Measurements from ENCODE around the gene ADGRG3. TPM values are rescaled to one million over a fixed set of nuclear protein-coding genes. Genes with fewer than 3 reads are reported as not detected.

Gene ADGRG3
- polyA plus RNA-seq, 3 donors, result 0.08 to 0.16 TPM; not detected in 1

GRCh38 chr16:57644383-57645014 lies 23.6 kb upstream of the ADGRG3 start:
- DNase-seq (ENCODE audit: low read depth in 3 of 3, low spot score in 2 of 3), result no peak

- DNase-seq (ENCODE audit: low read depth in 3 of 3, low spot score in 2 of 3), result no peak
Observed at GRCh38 chr16:57645169-57645568, 22.9 kb upstream of the ADGRG3 start.

GRCh38 chr16:57645691-57646387 lies 22.3 kb upstream of the ADGRG3 start:
- DNase-seq (ENCODE audit: low read depth in 3 of 3, low spot score in 2 of 3), result no peak

GRCh38 chr16:57646388-57647039 lies 21.6 kb upstream of the ADGRG3 start:
- DNase-seq (ENCODE audit: low read depth in 3 of 3, low spot score in 2 of 3), result no peak

DNA sequence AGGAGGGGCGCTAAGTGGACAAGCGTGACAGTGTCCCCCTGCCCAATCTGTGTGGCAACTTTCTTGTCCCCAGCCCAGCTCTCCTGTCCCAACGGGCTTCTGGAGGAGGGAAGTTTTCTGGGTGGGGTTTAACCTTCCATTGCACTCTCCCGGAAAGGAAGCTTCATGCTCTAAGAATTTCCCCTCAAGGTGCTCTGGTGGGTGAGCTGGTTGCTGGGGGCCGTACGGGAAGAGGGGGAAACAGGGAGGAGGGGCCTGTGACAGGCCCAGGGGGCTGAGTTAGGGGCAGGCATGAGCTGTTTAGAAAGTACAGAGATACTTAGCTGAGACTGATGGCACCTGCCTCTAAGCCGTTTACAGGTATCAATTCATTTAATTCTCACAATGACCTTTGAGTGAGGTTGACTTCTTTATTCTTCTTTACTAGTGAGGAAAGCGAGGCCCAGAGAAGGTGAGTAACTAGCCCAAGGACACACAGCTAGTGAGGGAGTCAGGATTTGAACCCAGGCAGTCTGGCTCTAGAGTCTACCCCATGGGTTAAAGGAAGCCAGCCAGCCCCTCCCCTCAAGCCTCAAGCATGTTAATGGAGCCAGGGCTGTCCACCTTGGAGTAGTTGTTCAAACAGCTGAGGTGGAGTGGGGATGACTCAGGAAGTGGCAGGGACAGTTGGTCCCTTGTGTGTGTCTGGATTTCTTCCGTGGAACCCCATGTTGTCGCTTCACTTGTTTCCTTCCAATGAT lies 20.8 kb upstream of the ADGRG3 start:
- no peak for DNase-seq (ENCODE audit: low read depth in 3 of 3, low spot score in 2 of 3)

DNA sequence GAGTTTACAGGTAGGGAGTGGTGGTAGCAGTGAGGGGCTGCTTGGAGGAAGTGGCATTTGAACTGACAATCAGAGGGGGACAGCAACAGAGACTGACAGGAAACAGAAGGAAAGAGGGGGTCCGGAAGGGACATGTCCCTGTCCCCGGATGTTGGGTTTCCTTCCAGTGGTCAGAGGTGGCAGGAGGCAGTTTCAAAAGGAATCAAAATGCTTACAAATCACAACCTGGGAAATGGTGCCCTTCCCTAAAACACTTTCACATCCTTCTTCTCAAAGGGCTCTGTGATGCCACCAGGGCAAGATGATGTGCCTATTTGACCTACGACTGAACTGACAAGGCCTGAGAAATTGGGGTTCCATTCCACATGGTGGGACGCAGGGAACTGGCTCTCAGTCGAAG lies 20.0 kb upstream of the ADGRG3 start:
- DNase-seq (ENCODE audit: low read depth in 3 of 3, low spot score in 2 of 3), result no peak

DNA sequence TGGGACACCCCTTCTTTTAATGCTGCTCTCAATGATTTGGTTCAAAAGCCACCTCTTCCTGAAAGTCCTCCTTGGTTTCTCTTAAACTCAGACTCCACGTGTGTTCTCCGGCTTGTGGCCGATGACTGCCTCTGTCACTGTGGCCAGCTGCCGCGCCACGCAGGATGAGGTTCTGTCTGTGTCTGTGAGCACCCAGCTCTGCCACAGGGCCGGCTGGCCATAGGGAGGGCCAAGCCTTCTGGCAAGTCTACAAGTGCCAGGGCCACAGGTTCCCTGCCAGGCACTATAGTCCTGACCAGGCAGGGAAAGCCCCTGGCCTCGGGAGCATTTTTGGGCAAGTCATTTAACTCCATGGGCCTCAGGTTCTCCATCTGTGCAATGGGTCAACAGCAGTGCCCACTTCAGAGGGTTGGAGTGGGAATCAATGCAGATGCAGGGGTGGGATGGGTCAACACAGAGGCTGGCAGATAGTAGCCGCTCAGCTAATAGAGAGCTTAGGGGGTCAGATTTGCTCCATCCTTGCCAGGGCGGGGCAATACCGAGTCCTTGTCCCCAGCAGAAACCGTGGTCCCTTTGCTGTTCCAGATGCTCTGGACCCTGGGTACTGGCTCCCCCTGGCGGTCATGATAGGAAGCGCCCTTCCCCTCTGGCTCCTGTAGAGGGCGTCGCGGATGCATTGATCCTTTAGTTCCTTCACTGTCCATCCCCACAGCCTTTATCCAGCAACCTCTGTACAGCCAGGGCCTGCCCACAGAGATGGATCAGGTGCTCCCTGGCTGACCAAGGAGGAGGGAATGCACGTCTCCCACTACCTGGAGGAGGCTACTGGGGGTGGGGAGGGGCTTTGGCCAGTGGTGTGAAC lies 19.3 kb upstream of the ADGRG3 start:
- DNase-seq (ENCODE audit: low read depth in 3 of 3, low spot score in 2 of 3), result peak in 1 of 3 donors; percentile 46

GRCh38 chr16:57649443-57649751 lies 18.7 kb upstream of the ADGRG3 start:
- no peak for DNase-seq (ENCODE audit: low read depth in 3 of 3, low spot score in 2 of 3)

DNA sequence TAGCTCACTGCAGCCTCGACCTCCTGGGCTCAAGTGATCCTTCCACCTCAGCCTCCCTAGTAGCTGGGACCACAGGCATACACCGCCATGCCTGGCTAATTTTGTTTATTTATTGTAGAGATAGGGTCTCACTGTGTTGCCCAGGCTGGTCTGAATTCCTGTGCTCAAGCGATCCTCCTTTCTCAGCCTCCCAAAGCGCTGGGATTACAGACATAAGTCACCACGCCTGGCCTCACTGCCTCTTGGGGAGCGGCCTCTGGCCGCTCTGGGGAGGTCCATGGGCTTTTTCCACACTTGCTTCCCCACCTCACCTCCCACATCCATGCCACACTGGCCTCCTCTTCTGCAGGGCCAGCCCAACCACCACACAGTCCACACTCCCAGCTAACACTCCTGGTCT lies 18.3 kb upstream of the ADGRG3 start:
- DNase-seq (ENCODE audit: low read depth in 3 of 3, low spot score in 2 of 3), result no peak

- DNase-seq (ENCODE audit: low read depth in 3 of 3, low spot score in 2 of 3), result no peak
Observed at GRCh38 chr16:57651344-57652333, 16.5 kb upstream of the ADGRG3 start.

DNA sequence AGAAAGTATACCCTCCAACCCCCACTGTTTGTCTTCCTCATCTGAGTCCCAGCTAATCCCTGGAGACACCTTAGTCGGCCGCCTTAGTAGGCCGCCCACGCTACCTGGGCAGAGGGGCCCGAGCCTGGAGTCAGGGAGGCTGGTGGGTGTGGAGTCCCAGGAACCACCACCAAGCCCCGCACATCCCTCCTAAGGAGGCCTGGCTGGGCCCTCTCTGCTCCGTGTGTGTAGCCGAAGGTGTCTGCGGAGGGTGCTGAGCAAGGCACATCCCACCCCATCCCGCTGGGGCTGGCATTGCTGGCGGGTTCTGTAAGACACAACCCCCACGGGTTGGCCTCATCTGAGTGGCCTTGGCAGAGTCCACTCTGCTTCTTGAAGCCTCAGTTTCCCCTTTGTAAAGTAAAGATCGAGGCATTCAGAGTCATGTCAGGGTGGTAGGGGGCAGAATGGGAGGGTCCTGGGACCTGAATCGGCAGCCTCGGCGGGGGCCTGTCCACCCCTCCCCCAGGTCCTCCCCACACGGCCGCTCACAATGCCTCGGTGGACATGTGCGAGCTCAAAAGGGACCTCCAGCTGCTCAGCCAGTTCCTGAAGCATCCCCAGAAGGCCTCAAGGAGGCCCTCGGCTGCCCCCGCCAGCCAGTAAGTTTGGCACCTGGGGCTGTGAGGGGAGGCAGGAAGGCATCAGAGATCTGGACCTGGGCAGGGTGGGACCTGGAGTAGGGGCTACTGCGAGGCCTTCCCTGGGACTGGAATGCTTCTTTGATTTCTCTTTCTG lies 15.2 kb upstream of the ADGRG3 start:
- DNase-seq (ENCODE audit: low read depth in 3 of 3, low spot score in 2 of 3), result no peak

DNA sequence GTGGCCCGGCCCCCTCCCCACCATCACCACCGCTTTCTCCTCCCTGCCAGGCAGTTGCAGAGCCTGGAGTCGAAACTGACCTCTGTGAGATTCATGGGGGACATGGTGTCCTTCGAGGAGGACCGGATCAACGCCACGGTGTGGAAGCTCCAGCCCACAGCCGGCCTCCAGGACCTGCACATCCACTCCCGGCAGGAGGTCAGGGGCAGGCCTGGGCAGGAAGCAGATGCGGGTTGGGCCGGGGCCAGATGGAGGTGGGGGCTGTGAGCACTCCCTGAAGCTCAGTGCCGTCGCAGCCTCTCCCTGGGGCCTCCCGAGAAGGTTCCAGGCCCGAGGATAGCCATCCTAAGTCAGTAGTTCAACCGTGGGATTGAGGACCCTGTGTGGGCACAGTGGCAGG lies 14.2 kb upstream of the ADGRG3 start:
- no peak for DNase-seq (ENCODE audit: low read depth in 3 of 3, low spot score in 2 of 3)

GRCh38 chr16:57656342-57656955 lies 11.7 kb upstream of the ADGRG3 start:
- DNase-seq (ENCODE audit: low read depth in 3 of 3, low spot score in 2 of 3), result no peak

- no peak for DNase-seq (ENCODE audit: low read depth in 3 of 3, low spot score in 2 of 3)
Observed at GRCh38 chr16:57657228-57657627, 10.9 kb upstream of the ADGRG3 start.

GRCh38 chr16:57658130-57658877 lies 9.8 kb upstream of the ADGRG3 start:
- DNase-seq (ENCODE audit: low read depth in 3 of 3, low spot score in 2 of 3), result no peak

- DNase-seq (ENCODE audit: low read depth in 3 of 3, low spot score in 2 of 3), result no peak
Observed at GRCh38 chr16:57658878-57659674, 9.0 kb upstream of the ADGRG3 start.
